K562 (cell line): ENCODE results near the gene GPC2. TPM values are rescaled to one million over a fixed set of nuclear protein-coding genes. Genes with fewer than 3 reads are reported as not detected.

Experiments
- ATAC-seq: fragments of 200-7000 bp; cut with Tn5 transposase; 3 replicates; pipeline ENCODE4 v1.9.1; 2020; ENCODE audit warnings: moderate library complexity
- BruUV-seq: library from RNA; stranded (reverse); fragments of 400-500 nt; replicated peaks from 2 replicates; lab custom pipeline; 2021; lab: Mats Ljungman, UMichigan
- CTCF ChIA-PET: fragments of 300-600 bp; formaldehyde crosslinking; extraction: SDS; loops from one replicate; lab custom pipeline; 2021; ENCODE audit warnings: low intra/inter-chr PET ratio; lab: Yijun Ruan, JAX
- POLR2A ChIA-PET: fragments of 300-600, 350-650 bp; sonication (Branson Sonifier 250); formaldehyde crosslinking; extraction: SDS; loops from one replicate; lab custom pipeline; 2021; ENCODE audit warnings: antibody characterized with exemption, inconsistent platforms; lab: Yijun Ruan, JAX
- DNase-seq, 4 experiments: peaks; one replicate each; pipeline versions ENCODE4 v3.0.0 to v3.0.0-alpha.2; 2011 to 2018; ENCODE audit warnings: low spot score in 3 of 4, mixed read lengths in 3 of 4; ENCODE audit errors: extremely low read depth in 1 of 4
- FAIRE-seq: peaks from 2 replicates; lab custom pipeline; 2011; peaks lifted over from hg19 to GRCh38; lab: Jason Lieb, UNC
- H2AFZ ChIP-seq: 2 replicates; pipeline ENCODE4 v1.6.0; 2011; ENCODE audit warnings: low read depth, low read length, control low read depth, inconsistent platforms
- H3K27ac ChIP-seq: fragments of 200-600 bp; 3 replicates; pipeline ENCODE4 v1.8.0; 2011; ENCODE audit warnings: low read depth, mild to moderate bottlenecking, control low read depth, inconsistent platforms, low read length, moderate library complexity, mixed read lengths; ENCODE audit errors: extremely low read depth
- H3K27me3 ChIP-seq, 2 experiments: fragments of 300-600 bp in 1 of 2; 2 replicates in 1 of 2; 3 replicates in 1 of 2; pipeline versions ENCODE4 v1.6.0 to v1.8.0; 2011; ENCODE audit warnings: inconsistent platforms in 2 of 2, low read length in 2 of 2, mild to moderate bottlenecking in 1 of 2, mixed read lengths in 1 of 2, moderate library complexity in 1 of 2; ENCODE audit not compliant: control insufficient read depth in 2 of 2, insufficient read depth in 2 of 2
- H3K36me3 ChIP-seq: fragments of 300-600 bp; 3 replicates; pipeline ENCODE4 v1.8.0; 2011; ENCODE audit warnings: mild to moderate bottlenecking, low read length, inconsistent platforms; ENCODE audit not compliant: control insufficient read depth, insufficient read depth
- H3K4me1 ChIP-seq, 2 experiments: fragments of 200-600 bp in 1 of 2; replicated peaks in 1 of 2; 2 replicates in 1 of 2; 3 replicates in 1 of 2; pipeline versions ENCODE4 v1.5.1 to v1.8.0; 2011; ENCODE audit warnings: inconsistent platforms in 2 of 2, low read length in 2 of 2, mild to moderate bottlenecking in 1 of 2, mixed read lengths in 1 of 2, moderate library complexity in 1 of 2; ENCODE audit not compliant: control insufficient read depth in 2 of 2, insufficient read depth in 2 of 2
- H3K4me2 ChIP-seq: 2 replicates; pipeline ENCODE4 v1.6.1; 2011; ENCODE audit warnings: low read length, control low read depth, inconsistent platforms, mixed read lengths; ENCODE audit not compliant: insufficient read depth
- H3K4me3 ChIP-seq: fragments of 200-600 bp; sonication (generic), shearing (Covaris generic); 2 replicates; pipeline ENCODE4 v1.5.1; 2016; ENCODE audit warnings: control low read depth, inconsistent platforms
- H3K79me2 ChIP-seq: fragments of 200-600 bp; 3 replicates; pipeline ENCODE4 v1.8.0; 2011; ENCODE audit warnings: low read length, inconsistent platforms; ENCODE audit not compliant: control insufficient read depth, insufficient read depth
- H3K9ac ChIP-seq, 2 experiments: 2 replicates each; pipeline versions ENCODE4 v1.6.0 to v1.6.1; 2011; ENCODE audit warnings: low read depth in 2 of 2, low read length in 2 of 2, control low read depth in 1 of 2, inconsistent platforms in 1 of 2, mild to moderate bottlenecking in 1 of 2, mixed read lengths in 1 of 2; ENCODE audit not compliant: insufficient read depth in 1 of 2
- H3K9me1 ChIP-seq: one replicate; pipeline ENCODE4 v1.6.0; 2011; ENCODE audit warnings: inconsistent platforms, mild to moderate bottlenecking, low read length, moderate library complexity; ENCODE audit not compliant: control insufficient read depth, insufficient read depth
- H3K9me3 ChIP-seq: replicated peaks from 2 replicates; pipeline ENCODE4 v1.5.1; 2011; ENCODE audit warnings: low read depth, low read length, inconsistent platforms; ENCODE audit not compliant: control insufficient read depth, insufficient read depth
- H4K20me1 ChIP-seq: replicated peaks from 2 replicates; pipeline ENCODE4 v1.6.1; 2011; ENCODE audit warnings: low read length, inconsistent platforms, mixed read lengths; ENCODE audit not compliant: control insufficient read depth, insufficient read depth
- GABPB2 ChIP-seq: fragments of 250-450 bp; sonication (Bioruptor Pico); conservative IDR thresholded peaks from 2 replicates; pipeline ENCODE4 v1.5.1; 2021; ENCODE audit warnings: mild to moderate bottlenecking
- HMBOX1 ChIP-seq: sonication (generic); IDR thresholded peaks from 2 replicates; pipeline ENCODE4 v1.6.1; 2016
- MNT ChIP-seq, 2 experiments: fragments of 450-650 bp; conservative IDR thresholded peaks; 2 replicates each; pipeline ENCODE4 v1.6.1; 2017; ENCODE audit warnings: mild to moderate bottlenecking in 2 of 2, moderate library complexity in 2 of 2
- MYC ChIP-seq, 2 experiments: fragments of 250-450 bp in 1 of 2; sonication (Bioruptor Pico) in 1 of 2; IDR thresholded peaks; 2 replicates each; pipeline versions ENCODE4 v1.5.1 to v1.6.1; 2012 to 2021; ENCODE audit warnings: low read depth in 2 of 2, borderline replicate concordance in 1 of 2, improper control_type of control experiment in 1 of 2, low read length in 1 of 2, mild to moderate bottlenecking in 1 of 2, moderate library complexity in 1 of 2
- NR4A1 ChIP-seq, 2 experiments: fragments of 250-450 bp in 1 of 2; fragments of 450-650 bp in 1 of 2; sonication (Bioruptor Pico) in 1 of 2; IDR thresholded peaks; 2 replicates each; pipeline versions ENCODE4 v1.4.0 to v1.6.1; 2016 to 2020; ENCODE audit warnings: mild to moderate bottlenecking in 2 of 2, missing compliant biosample characterization in 1 of 2, missing genetic modification characterization in 1 of 2, moderate library complexity in 1 of 2
- POLR2AphosphoS2 ChIP-seq: IDR thresholded peaks from 2 replicates; pipeline ENCODE4 v1.6.1; 2012; ENCODE audit warnings: low read length, improper control_type of control experiment
- POLR2G ChIP-seq: fragments of 200-400 bp; formaldehyde crosslinking; IDR thresholded peaks from 2 replicates; pipeline ENCODE4 v1.6.1; 2017; ENCODE audit warnings: low read depth, mild to moderate bottlenecking, antibody characterized with exemption, low read length, moderate library complexity
- ZNF586 ChIP-seq: fragments of 450-650 bp; formaldehyde crosslinking; conservative IDR thresholded peaks from 2 replicates; pipeline ENCODE4 v1.4.0; 2020; ENCODE audit warnings: mild to moderate bottlenecking, moderate library complexity
- WGBS: fragments of 100-300 bp; shearing (Covaris generic); methylation state at CpG from one replicate; pipeline ENCODE4 v1.1.6; 2016; ENCODE audit warnings: low coverage, mixed read lengths; ENCODE audit not compliant: insufficient coverage; ENCODE audit errors: missing lambda C conversion rate; 5-methylcytosine and 5-hydroxymethylcytosine counted together
- in situ Hi-C: fragments of 300-500 bp; cut with MboI; formaldehyde crosslinking; loops from 4 replicates; pipeline ENCODE4 v1.15.0; 2018; ENCODE audit warnings: inconsistent platforms, mixed read lengths
- intact Hi-C: fragments of 100-400 bp; cut with micrococcal nuclease; formaldehyde crosslinking; loops from 2 replicates; pipeline ENCODE4 v1.14.2; 2022
- polyA plus RNA-seq, 8 experiments: library from polyadenylated mRNA; depleted of rRNA in 4 of 8; stranded (reverse) in 5 of 8; unstranded in 3 of 8; fragments of >200 nt; fragmentation: Nextera tagmentation in 2 of 8; fragmentation: Illumina TruSeq in 1 of 8; extraction: Ambion mirVana in 2 of 8; extraction: Trizol in 1 of 8; gene quantifications; 2 replicates each; pipeline versions ENCODE4 v1.2.1 to v1.2.3, GENCODE V29; 2011 to 2014; ENCODE audit warnings: inconsistent platforms in 1 of 8, missing spikeins in 1 of 8
- total RNA-seq, 7 experiments: library from RNA; depleted of rRNA in 6 of 7; stranded (reverse); fragments of >200 nt in 6 of 7; fragmentation: Illumina TruSeq in 2 of 7; extraction: Trizol in 2 of 7; gene quantifications; 2 replicates each; pipeline versions ENCODE4 v1.2.1 to v1.2.3, GENCODE V29; 2011 to 2021; ENCODE audit warnings: low replicate concordance in 1 of 7
- TF ChIP-seq, protein P1 (sequence below): fragments of 250-450 bp; sonication (Bioruptor Pico); IDR thresholded peaks from 2 replicates; pipeline ENCODE4 v1.5.0; 2020; ENCODE audit warnings: mild to moderate bottlenecking
- TF ChIP-seq, protein P2 (sequence below): IDR thresholded peaks from 2 replicates; pipeline ENCODE4 v1.6.1; 2011; ENCODE audit warnings: borderline replicate concordance, low read depth, mild to moderate bottlenecking, moderate library complexity, low read length; ENCODE audit not compliant: insufficient read depth, poor library complexity, severe bottlenecking
- TF ChIP-seq, protein P3 (sequence below): fragments of 450-650 bp; formaldehyde crosslinking; IDR thresholded peaks from 2 replicates; pipeline ENCODE4 v1.4.0; 2020; ENCODE audit warnings: mild to moderate bottlenecking

GPC2 gene
- total and polyA plus RNA-seq, 9 of the 15 experiments (the other 6 are each of a cell fraction or from before 2014, with no cell fraction given) = 0.06 to 7.7 (median 1.4) TPM; not detected in 1

DNA sequence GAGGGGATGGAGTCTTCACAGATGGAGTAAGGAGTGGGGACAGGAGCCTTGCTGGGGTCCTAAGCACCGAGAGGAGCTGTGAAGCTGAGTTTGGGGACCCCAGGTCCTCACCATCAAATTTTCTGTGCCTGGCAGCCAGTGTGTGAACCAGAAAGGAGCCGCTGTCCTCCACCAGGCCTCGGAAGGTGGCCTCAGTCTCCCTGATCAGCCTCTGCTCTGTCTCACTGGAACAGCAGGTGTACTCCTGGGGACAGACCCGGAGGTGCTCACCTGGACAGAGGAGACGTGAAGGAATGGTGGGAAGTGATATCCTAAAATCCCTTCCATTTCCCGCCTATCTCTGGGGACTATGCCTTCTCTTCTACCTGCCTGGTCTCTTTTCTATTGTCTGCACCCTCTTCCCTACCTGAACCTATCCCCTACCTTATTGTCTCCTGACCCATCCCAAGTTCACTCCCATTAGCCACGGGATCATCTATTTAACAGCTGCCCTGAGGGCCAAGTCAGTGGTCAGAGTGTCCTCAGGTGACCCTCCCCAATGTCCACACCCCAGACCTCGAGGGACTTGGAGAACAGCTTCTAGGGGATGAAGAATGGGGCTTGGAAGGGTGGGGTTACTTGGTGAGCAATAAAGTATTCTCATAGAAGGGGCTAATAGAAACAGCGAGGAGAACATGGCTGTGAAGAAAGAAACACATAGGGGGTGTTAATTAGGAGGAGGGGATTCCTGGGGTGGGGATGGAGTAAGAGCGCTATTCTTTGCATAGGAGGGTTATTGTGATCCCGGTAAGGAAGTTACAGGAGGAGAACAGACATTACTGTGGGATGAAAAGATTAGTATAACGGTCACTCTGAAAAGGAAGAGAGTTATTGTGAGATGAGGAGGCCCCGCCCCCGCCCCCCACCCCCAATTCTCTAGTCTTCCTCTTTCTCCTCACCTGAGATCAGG lies 811 bp downstream of the GPC2 start:
- intact Hi-C loops = no loop called here
- Histone ChIP-seq H3K27ac (no peak overlapping the region), H4K20me1 (0 out of 2 replicates have a peak, but pooled peaks cover 4% of the 10 kb centered on the region), H3K4me1 (peaks cover 7 to 39% of the 10 kb centered on the region in 2 experiments; a peak in 4 of 5 replicates), H3K79me2 (no peaks in the 10 kb centered on the region), H3K36me3 (no peaks in the 10 kb centered on the region), H3K4me2 (peak overlapping the region; percentile 71), H2AFZ (peak overlapping the region; percentile 79), H3K9ac (peak overlapping the region; percentile 29 to 92; a peak in 2 of 4 replicates), H3K27me3 (no peaks in the 10 kb centered on the region), H3K9me1 (no peaks in the 10 kb centered on the region), H3K4me3 (peak overlapping the region; percentile 51), H3K9me3 (no peaks in the 10 kb centered on the region)
- WGBS = 34% methylated on average over 13 of the region's 14 CpGs
- FAIRE-seq (peak; percentile 19), ATAC-seq (no peak), DNase-seq (peak in 1 of 4 experiments; percentile 8)
- no TSS peak for BruUV-seq
- in situ Hi-C loops = no loop called here
- POLR2A ChIA-PET = interaction anchor here (0.6 to 1.3 kb wide), 8 partner anchors 8 to 369 kb away, joined by 3 to 7 read pairs (median 3); partner anchors contain the start of genes GAL3ST4 and TRAPPC14
- CTCF ChIA-PET = no interaction called here
- TF ChIP-seq MNT (conservative IDR thresholded peaks at IDR 0.05) = no peak
- TF ChIP-seq, protein P1, sequence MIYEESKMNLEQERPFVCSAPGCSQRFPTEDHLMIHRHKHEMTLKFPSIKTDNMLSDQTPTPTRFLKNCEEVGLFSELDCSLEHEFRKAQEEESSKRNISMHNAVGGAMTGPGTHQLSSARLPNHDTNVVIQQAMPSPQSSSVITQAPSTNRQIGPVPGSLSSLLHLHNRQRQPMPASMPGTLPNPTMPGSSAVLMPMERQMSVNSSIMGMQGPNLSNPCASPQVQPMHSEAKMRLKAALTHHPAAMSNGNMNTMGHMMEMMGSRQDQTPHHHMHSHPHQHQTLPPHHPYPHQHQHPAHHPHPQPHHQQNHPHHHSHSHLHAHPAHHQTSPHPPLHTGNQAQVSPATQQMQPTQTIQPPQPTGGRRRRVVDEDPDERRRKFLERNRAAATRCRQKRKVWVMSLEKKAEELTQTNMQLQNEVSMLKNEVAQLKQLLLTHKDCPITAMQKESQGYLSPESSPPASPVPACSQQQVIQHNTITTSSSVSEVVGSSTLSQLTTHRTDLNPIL (CRISPR knock-in tag) = no peak
- TF ChIP-seq, protein P2, sequence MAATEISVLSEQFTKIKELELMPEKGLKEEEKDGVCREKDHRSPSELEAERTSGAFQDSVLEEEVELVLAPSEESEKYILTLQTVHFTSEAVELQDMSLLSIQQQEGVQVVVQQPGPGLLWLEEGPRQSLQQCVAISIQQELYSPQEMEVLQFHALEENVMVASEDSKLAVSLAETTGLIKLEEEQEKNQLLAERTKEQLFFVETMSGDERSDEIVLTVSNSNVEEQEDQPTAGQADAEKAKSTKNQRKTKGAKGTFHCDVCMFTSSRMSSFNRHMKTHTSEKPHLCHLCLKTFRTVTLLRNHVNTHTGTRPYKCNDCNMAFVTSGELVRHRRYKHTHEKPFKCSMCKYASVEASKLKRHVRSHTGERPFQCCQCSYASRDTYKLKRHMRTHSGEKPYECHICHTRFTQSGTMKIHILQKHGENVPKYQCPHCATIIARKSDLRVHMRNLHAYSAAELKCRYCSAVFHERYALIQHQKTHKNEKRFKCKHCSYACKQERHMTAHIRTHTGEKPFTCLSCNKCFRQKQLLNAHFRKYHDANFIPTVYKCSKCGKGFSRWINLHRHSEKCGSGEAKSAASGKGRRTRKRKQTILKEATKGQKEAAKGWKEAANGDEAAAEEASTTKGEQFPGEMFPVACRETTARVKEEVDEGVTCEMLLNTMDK = no peak
- no peak for TF ChIP-seq ZNF586 (CRISPR knock-in tag)
- TF ChIP-seq NR4A1 (CRISPR knock-in tag; IDR thresholded peaks at IDR 0.05) = no peak
- TF ChIP-seq NR4A1 (tag; IDR thresholded peaks at IDR 0.05) = no peak
- TF ChIP-seq MYC (IDR thresholded peaks at IDR 0.05; ENCODE audit: low read depth, low read length) = no peak
- no peak for TF ChIP-seq MYC (CRISPR knock-in tag; IDR thresholded peaks at IDR 0.05; ENCODE audit: borderline replicate concordance, low read depth)
- TF ChIP-seq POLR2G = no peak
- no peak for TF ChIP-seq GABPB2 (CRISPR knock-in tag)
- no peak for TF ChIP-seq POLR2AphosphoS2
- no peak for TF ChIP-seq HMBOX1
- TF ChIP-seq, protein P3, sequence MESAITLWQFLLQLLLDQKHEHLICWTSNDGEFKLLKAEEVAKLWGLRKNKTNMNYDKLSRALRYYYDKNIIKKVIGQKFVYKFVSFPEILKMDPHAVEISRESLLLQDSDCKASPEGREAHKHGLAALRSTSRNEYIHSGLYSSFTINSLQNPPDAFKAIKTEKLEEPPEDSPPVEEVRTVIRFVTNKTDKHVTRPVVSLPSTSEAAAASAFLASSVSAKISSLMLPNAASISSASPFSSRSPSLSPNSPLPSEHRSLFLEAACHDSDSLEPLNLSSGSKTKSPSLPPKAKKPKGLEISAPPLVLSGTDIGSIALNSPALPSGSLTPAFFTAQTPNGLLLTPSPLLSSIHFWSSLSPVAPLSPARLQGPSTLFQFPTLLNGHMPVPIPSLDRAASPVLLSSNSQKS (CRISPR knock-in tag) = no peak
